Neural crest cell (in vitro differentiated cells): ENCODE measurements around the gene GPC6. TPM values are rescaled to one million over a fixed set of nuclear protein-coding genes. Genes with fewer than 3 reads are reported as not detected.

Experiments
- DNase-seq: peaks from one replicate; pipeline ENCODE4 v3.0.0; 2021; ENCODE audit warnings: low read depth, mixed read lengths, low spot score
- H3K27ac Mint-ChIP-seq: one replicate; pipeline ENCODE4 v1.8.0; 2021; ENCODE audit warnings: mild to moderate bottlenecking, mixed read lengths; ENCODE audit not compliant: unreplicated experiment
- H3K27me3 Mint-ChIP-seq: 2 replicates; pipeline ENCODE4 v1.8.0; 2021; ENCODE audit warnings: low read depth, mild to moderate bottlenecking, mixed read lengths
- H3K36me3 Mint-ChIP-seq: 2 replicates; pipeline ENCODE4 v1.8.0; 2021; ENCODE audit warnings: low read depth, mild to moderate bottlenecking, mixed read lengths
- H3K4me1 Mint-ChIP-seq: 2 replicates; pipeline ENCODE4 v1.8.0; 2021; ENCODE audit warnings: mixed read lengths
- H3K4me3 Mint-ChIP-seq: one replicate; pipeline ENCODE4 v1.8.0; 2021; ENCODE audit warnings: mild to moderate bottlenecking, mixed read lengths
- H3K9me3 Mint-ChIP-seq: 2 replicates; pipeline ENCODE4 v1.8.0; 2021; ENCODE audit warnings: mixed read lengths
- CTCF ChIP-seq: fragments of 200-600 bp; sonication (generic); conservative IDR thresholded peaks from 2 replicates; pipeline ENCODE4 v1.5.0; 2021; ENCODE audit warnings: antibody characterized with exemption, mild to moderate bottlenecking
- total RNA-seq: library from RNA; stranded (reverse); gene quantifications from 2 replicates; pipeline ENCODE4 v1.2.1, GENCODE V29; 2021

The GPC6 gene
- total RNA-seq, 1 donor from 2014 or later: 13.4 TPM

- no peak overlapping the region for H3K4me3 Mint-ChIP-seq
- no peak for DNase-seq
- no peaks in the 10 kb centered on the region for H3K27me3 Mint-ChIP-seq
- peaks cover 2% of the 10 kb centered on the region for H3K9me3 Mint-ChIP-seq
- no peak for TF ChIP-seq CTCF
- H3K36me3 Mint-ChIP-seq: no peaks in the 10 kb centered on the region
- H3K27ac Mint-ChIP-seq: no peak overlapping the region
- no peaks in the 10 kb centered on the region for H3K4me1 Mint-ChIP-seq
These were observed 769.9 kb downstream of the GPC6 start for GRCh38 chr13:93996481-93996880.

- Mint-ChIP-seq H3K27ac (no peak overlapping the region), H3K36me3 (no peaks in the 10 kb centered on the region), H3K27me3 (no peaks in the 10 kb centered on the region), H3K9me3 (no peaks in the 10 kb centered on the region), H3K4me1 (no peaks in the 10 kb centered on the region), H3K4me3 (no peak overlapping the region)
- no peak for DNase-seq
- TF ChIP-seq CTCF: no peak
These were observed 779.7 kb downstream of the GPC6 start for GRCh38 chr13:94006296-94006695.

- Mint-ChIP-seq H3K27me3 (no peaks in the 10 kb centered on the region), H3K4me3 (no peak overlapping the region), H3K4me1 (no peaks in the 10 kb centered on the region), H3K36me3 (no peaks in the 10 kb centered on the region), H3K9me3 (no peaks in the 10 kb centered on the region), H3K27ac (no peak overlapping the region)
- no peak for TF ChIP-seq CTCF
- DNase-seq: no peak
These were observed 780.5 kb downstream of the GPC6 start for GRCh38 chr13:94007072-94007471.

GRCh38 chr13:94009701-94010100 lies 783.1 kb downstream of the GPC6 start:
- no peaks in the 10 kb centered on the region for H3K36me3 Mint-ChIP-seq
- TF ChIP-seq CTCF: no peak
- no peak overlapping the region for H3K4me3 Mint-ChIP-seq
- no peaks in the 10 kb centered on the region for H3K9me3 Mint-ChIP-seq
- no peak for DNase-seq
- no peak overlapping the region for H3K27ac Mint-ChIP-seq
- H3K4me1 Mint-ChIP-seq: no peaks in the 10 kb centered on the region
- no peaks in the 10 kb centered on the region for H3K27me3 Mint-ChIP-seq

- no peak for TF ChIP-seq CTCF
- no peaks in the 10 kb centered on the region for H3K4me1 Mint-ChIP-seq
- no peak overlapping the region for H3K4me3 Mint-ChIP-seq
- no peak for DNase-seq
- no peaks in the 10 kb centered on the region for H3K36me3 Mint-ChIP-seq
- peaks cover 4% of the 10 kb centered on the region for H3K9me3 Mint-ChIP-seq
- no peaks in the 10 kb centered on the region for H3K27me3 Mint-ChIP-seq
- peak overlapping the region; percentile 6 for H3K27ac Mint-ChIP-seq
These were observed 787.9 kb downstream of the GPC6 start for GRCh38 chr13:94014461-94014860.

GRCh38 chr13:94020426-94020825 lies 793.8 kb downstream of the GPC6 start:
- no peak overlapping the region for H3K27ac Mint-ChIP-seq
- peaks cover 9% of the 10 kb centered on the region for H3K4me1 Mint-ChIP-seq
- peaks cover 11% of the 10 kb centered on the region for H3K9me3 Mint-ChIP-seq
- TF ChIP-seq CTCF: no peak
- no peak overlapping the region for H3K4me3 Mint-ChIP-seq
- no peaks in the 10 kb centered on the region for H3K27me3 Mint-ChIP-seq
- no peaks in the 10 kb centered on the region for H3K36me3 Mint-ChIP-seq
- DNase-seq: no peak
